ENCODE data around the gene DOCK8. TPM values are rescaled to one million over a fixed set of nuclear protein-coding genes. Genes with fewer than 3 reads are reported as not detected.

The DOCK8 gene
- total RNA-seq, 1 experiment from 2014 or later, result 0.37 TPM

DNA sequence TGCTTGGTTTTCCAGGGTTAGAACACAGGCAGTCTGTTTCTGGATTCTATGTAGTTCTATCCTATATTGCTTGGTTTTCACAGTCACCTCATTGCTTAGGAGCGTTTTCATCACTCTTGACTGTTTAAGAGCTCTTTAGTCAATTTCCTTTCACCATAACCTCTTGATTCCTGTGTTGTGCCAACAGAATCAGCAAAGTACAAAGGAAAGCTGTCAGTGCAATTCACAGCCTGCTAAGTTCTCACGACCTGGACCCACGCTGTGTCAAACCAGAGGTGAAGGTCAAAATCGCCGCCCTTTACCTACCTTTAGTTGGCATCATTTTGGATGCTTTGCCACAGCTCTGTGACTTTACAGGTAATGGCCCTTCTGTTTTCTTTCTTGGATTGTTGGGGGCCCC, 199.9 kb downstream of the DOCK8 start:
- Histone ChIP-seq H3K4me3 (replicated peaks in 1 of 2; ENCODE audit: low read depth in 1 of 2, low read length in 2 of 2) (no peak overlapping the region), H3K79me2 (ENCODE audit: insufficient read depth, low read length) (no peaks in the 10 kb centered on the region), H3K4me1 (ENCODE audit: control insufficient read depth in 1 of 2, insufficient read depth in 2 of 2, low read length in 2 of 2) (no peaks in the 10 kb centered on the region), H3K36me3 (ENCODE audit: control insufficient read depth in 1 of 2, insufficient read depth in 2 of 2, low read length in 2 of 2) (no peaks in the 10 kb centered on the region), H3K9me3 (ENCODE audit: control insufficient read depth in 1 of 2, insufficient read depth in 1 of 2, low read depth in 1 of 2, low read length in 2 of 2) (no peaks in the 10 kb centered on the region), H3K4me2 (ENCODE audit: low read length) (no peak overlapping the region), H4K20me1 (ENCODE audit: insufficient read depth) (no peaks in the 10 kb centered on the region), H3K9ac (ENCODE audit: low read length) (no peak overlapping the region), H3K27me3 (ENCODE audit: insufficient read depth, low read length) (no peaks in the 10 kb centered on the region), H3K9me2 (ENCODE audit: insufficient read depth) (no peaks in the 10 kb centered on the region), H2AFZ (ENCODE audit: low read depth, low read length, poor library complexity, severe bottlenecking) (no peak overlapping the region), H3K27ac (ENCODE audit: low read depth, low read length) (no peak overlapping the region)
- TF ChIP-seq FOSL1 (IDR thresholded peaks at IDR 0.05; ENCODE audit: low read depth) (no peak), POLR2A (IDR thresholded peaks at IDR 0.05; ENCODE audit: borderline replicate concordance, extremely low read depth, insufficient read depth, insufficient read length) (no peak), EZH2 (IDR thresholded peaks at IDR 0.05) (no peak), ELF1 (IDR thresholded peaks at IDR 0.05; ENCODE audit: borderline replicate concordance, low read depth) (no peak), SRF (IDR thresholded peaks at IDR 0.05; ENCODE audit: low read depth) (no peak)
- TF ChIP-seq, protein P1, sequence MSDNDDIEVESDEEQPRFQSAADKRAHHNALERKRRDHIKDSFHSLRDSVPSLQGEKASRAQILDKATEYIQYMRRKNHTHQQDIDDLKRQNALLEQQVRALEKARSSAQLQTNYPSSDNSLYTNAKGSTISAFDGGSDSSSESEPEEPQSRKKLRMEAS (IDR thresholded peaks at IDR 0.05), result no peak
- ATAC-seq (no peak), DNase-seq (ENCODE audit: low read depth, low spot score) (no peak)
- intact Hi-C loops (cut with micrococcal nuclease), result no loop called here
- CTCF ChIA-PET, result no interaction called here
- no TSS peak for BruUV-seq (replicated peaks)
- RAD21 ChIA-PET (ENCODE audit: low non-redundant PET in 1 of 2, low total read pairs in 2 of 2, uncharacterized antibody in 2 of 2, unreplicated experiment in 2 of 2), result no interaction called here
- POLR2A ChIA-PET, result no interaction called here

DNA sequence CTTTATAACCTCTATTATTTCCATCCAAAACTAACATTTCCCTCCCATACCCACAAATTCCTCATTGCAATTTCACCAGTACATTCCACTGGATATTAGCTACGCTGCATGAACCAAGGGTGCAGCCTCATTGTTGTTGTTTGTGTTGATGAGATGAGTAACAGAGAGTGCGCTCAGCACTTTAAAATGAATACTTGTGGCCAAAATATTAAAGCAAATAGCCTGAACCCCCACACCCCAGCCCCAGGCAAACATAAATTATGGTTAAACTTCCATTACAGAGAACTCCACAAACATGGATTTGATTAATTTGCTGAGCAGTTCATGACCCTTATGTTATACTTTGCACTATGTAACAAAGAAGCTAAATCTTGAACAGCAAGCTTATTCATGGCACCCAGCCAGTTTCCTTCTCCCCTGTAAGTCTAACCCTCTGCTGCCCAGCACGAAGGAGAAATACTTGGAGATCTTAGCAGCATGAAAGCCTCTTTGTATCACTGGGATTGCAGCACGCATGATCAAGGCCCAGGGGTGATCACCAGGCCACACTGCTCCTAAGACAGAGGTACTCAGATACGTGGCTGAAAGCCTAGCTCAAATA, 205.0 kb downstream of the DOCK8 start:
- no peaks in the 10 kb centered on the region for H3K9me2 ChIP-seq (ENCODE audit: insufficient read depth)
- H3K27ac ChIP-seq (ENCODE audit: low read depth, low read length), result no peak overlapping the region
- H3K9me3 ChIP-seq (ENCODE audit: control insufficient read depth in 1 of 2, insufficient read depth in 1 of 2, low read depth in 1 of 2, low read length in 2 of 2), result no peaks in the 10 kb centered on the region
- no peak overlapping the region for H2AFZ ChIP-seq (ENCODE audit: low read depth, low read length, poor library complexity, severe bottlenecking)
- no peaks in the 10 kb centered on the region for H3K4me1 ChIP-seq (ENCODE audit: control insufficient read depth in 1 of 2, insufficient read depth in 2 of 2, low read length in 2 of 2)
- H3K36me3 ChIP-seq (ENCODE audit: control insufficient read depth in 1 of 2, insufficient read depth in 2 of 2, low read length in 2 of 2), result no peaks in the 10 kb centered on the region
- H3K27me3 ChIP-seq (ENCODE audit: insufficient read depth, low read length), result no peaks in the 10 kb centered on the region
- ChIA-PET RAD21 (ENCODE audit: low non-redundant PET in 1 of 2, low total read pairs in 2 of 2, uncharacterized antibody in 2 of 2, unreplicated experiment in 2 of 2) (no interaction called here), POLR2A (no interaction called here), CTCF (no interaction called here)
- ATAC-seq, result no peak
- no peak for DNase-seq (ENCODE audit: low read depth, low spot score)
- no TSS peak for BruUV-seq (replicated peaks)
- intact Hi-C loops (cut with micrococcal nuclease), result no loop called here
- no peak overlapping the region for H3K4me2 ChIP-seq (ENCODE audit: low read length)
- H3K4me3 ChIP-seq (replicated peaks in 1 of 2; ENCODE audit: low read depth in 1 of 2, low read length in 2 of 2), result no peak overlapping the region
- no peaks in the 10 kb centered on the region for H3K79me2 ChIP-seq (ENCODE audit: insufficient read depth, low read length)
- no peak overlapping the region for H3K9ac ChIP-seq (ENCODE audit: low read length)
- no peaks in the 10 kb centered on the region for H4K20me1 ChIP-seq (ENCODE audit: insufficient read depth)
- TF ChIP-seq, protein P1 (IDR thresholded peaks at IDR 0.05), result no peak
- no peak for TF ChIP-seq EZH2phosphoT487 (IDR thresholded peaks at IDR 0.05; ENCODE audit: borderline replicate concordance)
- TF ChIP-seq, protein P2, sequence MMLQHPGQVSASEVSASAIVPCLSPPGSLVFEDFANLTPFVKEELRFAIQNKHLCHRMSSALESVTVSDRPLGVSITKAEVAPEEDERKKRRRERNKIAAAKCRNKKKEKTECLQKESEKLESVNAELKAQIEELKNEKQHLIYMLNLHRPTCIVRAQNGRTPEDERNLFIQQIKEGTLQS (IDR thresholded peaks at IDR 0.05), result no peak
- TF ChIP-seq ZNF274 (IDR thresholded peaks at IDR 0.05; ENCODE audit: low read depth, low read length), result no peak
- TF ChIP-seq RAD21 (IDR thresholded peaks at IDR 0.05; ENCODE audit: low read depth), result no peak
- no peak for TF ChIP-seq CBX3 (IDR thresholded peaks at IDR 0.05; ENCODE audit: low read depth)
- no peak for TF ChIP-seq POLR2AphosphoS5 (IDR thresholded peaks at IDR 0.05; ENCODE audit: low read depth, low read length)
- TF ChIP-seq ELF1 (IDR thresholded peaks at IDR 0.05; ENCODE audit: borderline replicate concordance, low read depth), result no peak
- no peak for TF ChIP-seq SRF (IDR thresholded peaks at IDR 0.05; ENCODE audit: low read depth)
- no peak for TF ChIP-seq SIN3A (IDR thresholded peaks at IDR 0.05; ENCODE audit: low read depth)
- no peak for TF ChIP-seq EZH2 (IDR thresholded peaks at IDR 0.05)
- TF ChIP-seq, protein P3, sequence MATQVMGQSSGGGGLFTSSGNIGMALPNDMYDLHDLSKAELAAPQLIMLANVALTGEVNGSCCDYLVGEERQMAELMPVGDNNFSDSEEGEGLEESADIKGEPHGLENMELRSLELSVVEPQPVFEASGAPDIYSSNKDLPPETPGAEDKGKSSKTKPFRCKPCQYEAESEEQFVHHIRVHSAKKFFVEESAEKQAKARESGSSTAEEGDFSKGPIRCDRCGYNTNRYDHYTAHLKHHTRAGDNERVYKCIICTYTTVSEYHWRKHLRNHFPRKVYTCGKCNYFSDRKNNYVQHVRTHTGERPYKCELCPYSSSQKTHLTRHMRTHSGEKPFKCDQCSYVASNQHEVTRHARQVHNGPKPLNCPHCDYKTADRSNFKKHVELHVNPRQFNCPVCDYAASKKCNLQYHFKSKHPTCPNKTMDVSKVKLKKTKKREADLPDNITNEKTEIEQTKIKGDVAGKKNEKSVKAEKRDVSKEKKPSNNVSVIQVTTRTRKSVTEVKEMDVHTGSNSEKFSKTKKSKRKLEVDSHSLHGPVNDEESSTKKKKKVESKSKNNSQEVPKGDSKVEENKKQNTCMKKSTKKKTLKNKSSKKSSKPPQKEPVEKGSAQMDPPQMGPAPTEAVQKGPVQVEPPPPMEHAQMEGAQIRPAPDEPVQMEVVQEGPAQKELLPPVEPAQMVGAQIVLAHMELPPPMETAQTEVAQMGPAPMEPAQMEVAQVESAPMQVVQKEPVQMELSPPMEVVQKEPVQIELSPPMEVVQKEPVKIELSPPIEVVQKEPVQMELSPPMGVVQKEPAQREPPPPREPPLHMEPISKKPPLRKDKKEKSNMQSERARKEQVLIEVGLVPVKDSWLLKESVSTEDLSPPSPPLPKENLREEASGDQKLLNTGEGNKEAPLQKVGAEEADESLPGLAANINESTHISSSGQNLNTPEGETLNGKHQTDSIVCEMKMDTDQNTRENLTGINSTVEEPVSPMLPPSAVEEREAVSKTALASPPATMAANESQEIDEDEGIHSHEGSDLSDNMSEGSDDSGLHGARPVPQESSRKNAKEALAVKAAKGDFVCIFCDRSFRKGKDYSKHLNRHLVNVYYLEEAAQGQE (IDR thresholded peaks at IDR 0.05; ENCODE audit: low read depth), result no peak
- no peak for TF ChIP-seq FOSL1 (IDR thresholded peaks at IDR 0.05; ENCODE audit: low read depth)
- no peak for TF ChIP-seq POLR2A (IDR thresholded peaks at IDR 0.05; ENCODE audit: borderline replicate concordance, extremely low read depth, insufficient read depth, insufficient read length)
- no peak for TF ChIP-seq CEBPB (IDR thresholded peaks at IDR 0.05; ENCODE audit: low read depth)
- TF ChIP-seq YY1 (IDR thresholded peaks at IDR 0.05; ENCODE audit: extremely low read depth, insufficient replicate concordance, low read depth, low read length), result no peak
- no peak for TF ChIP-seq SP1 (IDR thresholded peaks at IDR 0.05; ENCODE audit: low read depth)
- no peak for TF ChIP-seq JUND (IDR thresholded peaks at IDR 0.05)

All from HCT116 (cell line).